ENCODE results near the gene ANXA2R. TPM values are rescaled to one million over a fixed set of nuclear protein-coding genes. Genes with fewer than 3 reads are reported as not detected.
A peak's percentile ranks its signal among the peaks of the same experiment; 100 is the strongest.

The ANXA2R gene
- total and polyA plus RNA-seq, 9 of the 15 experiments (the other 6 are each of a cell fraction or from before 2014, with no cell fraction given): 2.1 to 4.8 (median 3.4) TPM

- TF ChIP-seq CHCHD3 (CRISPR knock-in tag; IDR thresholded peaks at IDR 0.05) (no peak), HOMEZ (CRISPR knock-in tag; IDR thresholded peaks at IDR 0.05) (no peak), THAP7 (CRISPR knock-in tag; IDR thresholded peaks at IDR 0.05) (no peak), ZNF277 (CRISPR knock-in tag; IDR thresholded peaks at IDR 0.05; ENCODE audit: borderline replicate concordance) (no peak), ZBTB49 (CRISPR knock-in tag; IDR thresholded peaks at IDR 0.05; ENCODE audit: borderline replicate concordance) (no peak), DLX4 (CRISPR knock-in tag; IDR thresholded peaks at IDR 0.05) (no peak), E4F1 (CRISPR knock-in tag; IDR thresholded peaks at IDR 0.05; ENCODE audit: borderline replicate concordance) (no peak), DEAF1 (CRISPR knock-in tag; IDR thresholded peaks at IDR 0.05) (no peak), L3MBTL2 (IDR thresholded peaks at IDR 0.05) (peak; percentile 36; the same call in 1 of the 2 replicates), NFE2 (IDR thresholded peaks at IDR 0.05; ENCODE audit: low read depth) (peak; percentile 25; the same call in 1 of the 2 replicates), CHD4 (IDR thresholded peaks at IDR 0.05; ENCODE audit: insufficient read depth, insufficient replicate concordance, low read depth, low read length, poor library complexity, severe bottlenecking) (no peak), BCOR (IDR thresholded peaks at IDR 0.05) (no peak), FOXJ2 (tag; IDR thresholded peaks at IDR 0.05) (no peak), STAT5B (CRISPR knock-in tag; IDR thresholded peaks at IDR 0.05) (no peak), ZNF583 (CRISPR knock-in tag; IDR thresholded peaks at IDR 0.05) (0 out of 2 replicates have a peak, but pooled peaks have one; percentile 28), ZEB2 (IDR thresholded peaks at IDR 0.05) (no peak), TAL1 (IDR thresholded peaks at IDR 0.05) (no peak), MAZ (CRISPR knock-in tag; conservative IDR thresholded peaks at IDR 0.05 in 1 of 2, IDR thresholded peaks at IDR 0.05 in 1 of 2) (peak; percentile 20 to 46; a peak in 2 of 4 replicates)
Observed at GRCh38 chr5:43063721-43064171, 23.6 kb upstream of the ANXA2R start (continued).

Data from K562 (cell line).